HepG2 (cell line): ENCODE data around the gene PPP1R12C. TPM values are rescaled to one million over a fixed set of nuclear protein-coding genes. Genes with fewer than 3 reads are reported as not detected.

Experiments used
- ATF7 ChIP-seq, 2 experiments: fragments of 450-650 bp in 1 of 2; sonication (generic) in 1 of 2; formaldehyde crosslinking in 1 of 2; IDR thresholded peaks; 2 replicates each; pipeline versions ENCODE4 v1.4.0 to v1.6.1; 2016 to 2020; ENCODE audit warnings: antibody characterized with exemption in 1 of 2, mild to moderate bottlenecking in 1 of 2, missing genetic modification reagents in 1 of 2
- DMAP1 ChIP-seq: IDR thresholded peaks from 2 replicates; pipeline ENCODE4 v1.6.1; 2016
- FUBP1 ChIP-seq: sonication (generic); formaldehyde crosslinking; IDR thresholded peaks from 2 replicates; pipeline ENCODE4 v1.5.1; 2020; ENCODE audit warnings: missing genetic modification reagents, mild to moderate bottlenecking, borderline replicate concordance
- IKZF5 ChIP-seq: IDR thresholded peaks from 2 replicates; pipeline ENCODE4 v1.6.1; 2018; ENCODE audit warnings: missing genetic modification reagents, mild to moderate bottlenecking, missing compliant biosample characterization
- JUN ChIP-seq: sonication (generic); formaldehyde crosslinking; IDR thresholded peaks from 2 replicates; pipeline ENCODE4 v1.4.0; 2020; ENCODE audit warnings: mild to moderate bottlenecking, missing genetic modification reagents
- KAT8 ChIP-seq: IDR thresholded peaks from 2 replicates; pipeline ENCODE4 v1.6.1; 2016; ENCODE audit warnings: missing genetic modification reagents, missing compliant biosample characterization
- KLF16 ChIP-seq, 2 experiments: sonication (generic) in 1 of 2; formaldehyde crosslinking in 1 of 2; IDR thresholded peaks; 2 replicates each; pipeline versions ENCODE4 v1.6.1 to v1.8.0; 2016 to 2023; ENCODE audit warnings: missing genetic modification reagents in 2 of 2, missing compliant biosample characterization in 1 of 2
- MED13 ChIP-seq: sonication (generic); formaldehyde crosslinking; IDR thresholded peaks from 2 replicates; pipeline ENCODE4 v1.5.0; 2020; ENCODE audit warnings: missing genetic modification reagents
- MNT ChIP-seq: fragments of 450-650 bp; IDR thresholded peaks from 2 replicates; pipeline ENCODE4 v1.6.1; 2016
- NFYB ChIP-seq: sonication (generic); formaldehyde crosslinking; IDR thresholded peaks from 2 replicates; pipeline ENCODE4 v1.4.0; 2020; ENCODE audit warnings: missing genetic modification reagents
- PATZ1 ChIP-seq: sonication (generic); formaldehyde crosslinking; IDR thresholded peaks from 2 replicates; pipeline ENCODE4 v1.4.0; 2020; ENCODE audit warnings: missing genetic modification reagents
- PCBP2 ChIP-seq: fragments of 200-400 bp; formaldehyde crosslinking; optimal IDR thresholded peaks from 2 replicates; pipeline ENCODE3; 2018; ENCODE audit warnings: low read length, low read depth; ENCODE audit not compliant: poor library complexity, severe bottlenecking
- RBM22 ChIP-seq: fragments of 200-400 bp; formaldehyde crosslinking; optimal IDR thresholded peaks from 2 replicates; pipeline ENCODE3; 2017; ENCODE audit warnings: mild to moderate bottlenecking, low read length, moderate library complexity
- RFX3 ChIP-seq: IDR thresholded peaks from 2 replicates; pipeline ENCODE4 v1.6.1; 2016; ENCODE audit warnings: missing biosample characterization, missing genetic modification reagents
- SP5 ChIP-seq: IDR thresholded peaks from 2 replicates; pipeline ENCODE4 v1.6.1; 2016; ENCODE audit warnings: low read depth, borderline replicate concordance
- THAP11 ChIP-seq: IDR thresholded peaks from 2 replicates; pipeline ENCODE4 v1.6.1; 2016; ENCODE audit warnings: missing biosample characterization, missing genetic modification reagents
- U2AF2 ChIP-seq: fragments of 200-400 bp; formaldehyde crosslinking; IDR thresholded peaks from 2 replicates; pipeline ENCODE4 v1.6.1; 2017; ENCODE audit warnings: low read depth, mild to moderate bottlenecking, low read length
- ZBTB25 ChIP-seq: IDR thresholded peaks from 2 replicates; pipeline ENCODE4 v1.6.1; 2018; ENCODE audit warnings: missing genetic modification reagents
- ZNF550 ChIP-seq: sonication (generic); formaldehyde crosslinking; IDR thresholded peaks from 2 replicates; pipeline ENCODE4 v1.4.0; 2020; ENCODE audit warnings: mild to moderate bottlenecking, missing genetic modification reagents, borderline replicate concordance
- polyA plus RNA-seq, 8 experiments: library from polyadenylated mRNA; depleted of rRNA in 3 of 8; stranded (reverse) in 7 of 8; unstranded in 1 of 8; fragments of >200 nt; fragmentation: Illumina TruSeq in 4 of 8; extraction: Trizol in 4 of 8; gene quantifications; 2 replicates each; pipeline versions ENCODE4 v1.2.1 to v1.2.3, GENCODE V29; 2011 to 2016; ENCODE audit warnings: low read depth in 4 of 8, missing spikeins in 1 of 8, mixed read lengths in 1 of 8; ENCODE audit not compliant: insufficient read depth in 1 of 8
- total RNA-seq, 5 experiments: library from RNA; depleted of rRNA; stranded (reverse); fragments of >200 nt; fragmentation: Illumina TruSeq; extraction: Trizol; gene quantifications; 2 replicates each; pipeline ENCODE4 v1.2.3, GENCODE V29; 2016; ENCODE audit warnings: low read depth in 1 of 5

Gene PPP1R12C
- total and polyA plus RNA-seq, 2 of the 13 experiments (the other 11 are each of a cell fraction or from before 2014, with no cell fraction given): 29.7 to 30.3 TPM

GRCh38 chr19:55166530-55167268 lies 49.3 kb upstream of the PPP1R12C start, which contains the start of gene DNAAF3 (continued):
- TF ChIP-seq JUN (CRISPR knock-in tag) (no peak), U2AF2 (peak; percentile 99), ZBTB25 (CRISPR knock-in tag) (0 out of 2 replicates have a peak, but pooled peaks have one; percentile 22), MED13 (CRISPR knock-in tag) (no peak), KAT8 (peak; percentile 28; the same call in 1 of the 2 replicates), RBM22 (peak; percentile 79), IKZF5 (CRISPR knock-in tag) (0 out of 2 replicates have a peak, but pooled peaks have one; percentile 28), FUBP1 (CRISPR knock-in tag) (no peak), THAP11 (CRISPR knock-in tag) (peak; percentile 48; the same call in 1 of the 2 replicates), ATF7 (IDR thresholded peaks at IDR 0.05) (peak; percentile 81), ATF7 (CRISPR knock-in tag; IDR thresholded peaks at IDR 0.05) (no peak), SP5 (CRISPR knock-in tag) (peak; percentile 73; the same call in 1 of the 2 replicates), DMAP1 (no peak), MNT (peak; percentile 56), RFX3 (CRISPR knock-in tag) (peak; percentile 98), PCBP2 (no peak), NFYB (CRISPR knock-in tag) (peak; percentile 97), KLF16 (CRISPR knock-in tag; IDR thresholded peaks at IDR 0.05) (0 out of 4 replicates have a peak, but pooled peaks of 1 of the 2 experiments have one; percentile 24), ZNF550 (no peak), PATZ1 (peak; percentile 18; the same call in 1 of the 2 replicates)
